ENCODE results near the gene GRIP2.

- TF ChIP-seq SUZ12 (IDR thresholded peaks at IDR 0.05; ENCODE audit: extremely low read depth, insufficient read depth, insufficient read length) (no peak), YY1 (IDR thresholded peaks at IDR 0.05; ENCODE audit: insufficient read depth, insufficient read length) (no peak)
Observed at GRCh38 chr3:14503706-14504065, 36.5 kb downstream of the GRIP2 start.
